HG03565 (cell line): Measurements from ENCODE around the gene APBA1.

Source experiments
- ATAC-seq: cut with Tn5 transposase; IDR thresholded peaks from one replicate; pipeline ENCODE4 v1.9.1; 2021; ENCODE audit warnings: mild to moderate bottlenecking, moderate library complexity; ENCODE audit not compliant: unreplicated experiment

The APBA1 gene

GRCh38 chr9:69671879-69672595 lies at the start of gene APBA1:
TSS of gene APBA1 (minus strand) at chr9:69672371.
- ATAC-seq, result peak; percentile 20

GRCh38 chr9:69719983-69720382 lies 47.8 kb upstream of the APBA1 start:
- no peak for ATAC-seq

GRCh38 chr9:69719367-69719766 lies 47.2 kb upstream of the APBA1 start:
- ATAC-seq, result no peak

- ATAC-seq, result no peak
These were observed 46.0 kb upstream of the APBA1 start for GRCh38 chr9:69718218-69718617.

- ATAC-seq, result no peak
These were observed 43.7 kb upstream of the APBA1 start for GRCh38 chr9:69715825-69716224.

- no peak for ATAC-seq
These were observed 42.9 kb upstream of the APBA1 start for GRCh38 chr9:69715096-69715495.

- ATAC-seq, result no peak
These were observed 25.3 kb upstream of the APBA1 start for GRCh38 chr9:69697475-69697874.

GRCh38 chr9:69696802-69697201 lies 24.6 kb upstream of the APBA1 start:
- ATAC-seq, result no peak

GRCh38 chr9:69689991-69690538 lies 17.9 kb upstream of the APBA1 start:
- ATAC-seq, result no peak

- no peak for ATAC-seq
These were observed 11.8 kb upstream of the APBA1 start for GRCh38 chr9:69683927-69684326.

GRCh38 chr9:69678843-69679538 lies 6.8 kb upstream of the APBA1 start:
- ATAC-seq, result no peak

GRCh38 chr9:69677931-69678330 lies 5.8 kb upstream of the APBA1 start:
- no peak for ATAC-seq

GRCh38 chr9:69675563-69675962 lies 3.4 kb upstream of the APBA1 start:
- no peak for ATAC-seq

- no peak for ATAC-seq
These were observed 2.7 kb upstream of the APBA1 start for GRCh38 chr9:69674716-69675438.

GRCh38 chr9:69674112-69674685 lies 2.0 kb upstream of the APBA1 start:
- ATAC-seq, result no peak

GRCh38 chr9:69673311-69673640 lies 1.1 kb upstream of the APBA1 start:
- no peak for ATAC-seq

- peak; percentile 91 for ATAC-seq
These were observed 582 bp upstream of the APBA1 start for GRCh38 chr9:69672596-69673310.

GRCh38 chr9:69671311-69671878 lies 776 bp downstream of the APBA1 start:
- ATAC-seq, result no peak

GRCh38 chr9:69667306-69667705 lies 4.9 kb downstream of the APBA1 start:
- no peak for ATAC-seq

GRCh38 chr9:69660304-69660703 lies 11.9 kb downstream of the APBA1 start:
- no peak for ATAC-seq
